DLD1 (cell line): ENCODE data around the gene RERG.

Experiments used
- in situ Hi-C: cut with HindIII; loops from 2 replicates; pipeline ENCODE4 v1.10.0; 2017; ENCODE audit warnings: low sequenced_read_pairs

Gene RERG

GRCh38 chr12:15192720-15193119 lies 28.5 kb downstream of the RERG start:
- in situ Hi-C loops, result no loop called here

DNA sequence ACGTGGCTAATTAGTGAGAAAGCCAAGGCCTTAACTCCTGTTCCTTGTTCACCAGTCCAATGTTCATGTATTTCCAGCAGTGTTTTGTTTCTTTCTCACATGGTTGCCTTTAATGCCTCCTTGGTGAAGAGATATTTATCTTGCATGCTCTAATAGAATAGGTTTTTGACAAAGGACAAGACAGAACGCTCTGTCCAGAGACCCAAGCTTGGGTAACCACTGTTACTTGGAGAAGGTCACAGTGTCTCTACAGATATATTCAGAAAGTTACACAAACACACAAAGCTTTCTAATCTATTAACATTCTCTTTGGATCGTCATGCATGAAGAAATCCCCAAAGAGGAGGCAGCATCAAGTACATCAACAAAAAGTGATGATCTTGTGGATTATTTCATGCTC lies 33.1 kb downstream of the RERG start:
- in situ Hi-C loops, result no loop called here

- in situ Hi-C loops, result no loop called here
Observed at GRCh38 chr12:15186597-15186996, 34.6 kb downstream of the RERG start.

- in situ Hi-C loops, result no loop called here
Observed at GRCh38 chr12:15184484-15184883, 36.7 kb downstream of the RERG start.

- in situ Hi-C loops, result no loop called here
Observed at GRCh38 chr12:15183821-15184220, 37.4 kb downstream of the RERG start.

DNA sequence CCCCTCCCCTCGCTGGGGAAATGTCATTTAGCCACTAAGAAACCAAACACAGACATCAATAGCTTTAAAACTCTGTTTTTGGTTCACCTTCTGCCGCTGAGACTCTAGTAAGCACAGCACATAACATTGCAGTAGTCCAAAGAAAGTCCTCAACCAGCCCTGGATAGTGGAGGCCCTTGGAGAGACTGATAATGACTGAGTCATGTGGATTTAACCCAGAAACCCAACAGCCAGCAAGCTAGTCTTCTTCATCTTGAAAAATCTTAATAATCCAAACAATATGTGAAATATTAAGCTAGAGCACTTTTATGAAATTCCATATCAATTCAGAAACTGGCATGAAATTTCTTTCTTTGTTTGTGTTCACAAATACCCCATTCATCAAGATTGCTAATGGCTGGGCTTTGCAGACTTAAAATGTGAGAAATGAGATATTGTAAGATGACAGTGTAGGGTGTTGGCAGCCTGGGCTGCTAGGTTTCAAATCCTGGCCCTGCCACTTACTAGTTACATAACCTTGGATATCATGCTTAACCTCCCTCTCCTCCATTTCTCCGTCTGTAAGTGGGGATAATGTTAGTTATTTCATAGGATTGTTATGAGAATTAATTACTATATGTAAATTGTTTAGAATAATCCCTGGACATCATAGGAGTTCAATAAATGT lies 40.1 kb downstream of the RERG start:
- in situ Hi-C loops, result no loop called here

DNA sequence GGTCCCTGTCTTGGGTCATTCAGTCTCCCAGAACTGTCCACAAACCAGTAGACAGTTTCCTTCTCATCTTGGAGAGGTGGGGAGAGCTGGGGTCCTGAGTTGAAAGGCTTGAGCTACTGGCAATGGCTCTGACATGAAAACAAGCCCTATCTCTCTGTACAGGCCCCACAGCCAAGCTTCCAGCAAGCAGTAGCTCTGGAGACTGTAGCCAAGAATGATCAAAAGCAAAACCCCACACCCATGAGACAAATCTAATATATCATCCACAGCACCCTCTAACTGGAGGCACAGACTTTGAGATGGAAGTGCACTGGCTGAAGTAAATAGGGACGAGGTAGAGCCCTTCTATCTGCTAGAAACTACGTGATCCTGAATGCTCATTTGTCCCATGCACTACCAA lies 40.9 kb downstream of the RERG start:
- in situ Hi-C loops, result no loop called here

- in situ Hi-C loops, result no loop called here
Observed at GRCh38 chr12:15179672-15180071, 41.5 kb downstream of the RERG start.

GRCh38 chr12:15173142-15173541 lies 48.1 kb downstream of the RERG start:
- in situ Hi-C loops, result no loop called here

DNA sequence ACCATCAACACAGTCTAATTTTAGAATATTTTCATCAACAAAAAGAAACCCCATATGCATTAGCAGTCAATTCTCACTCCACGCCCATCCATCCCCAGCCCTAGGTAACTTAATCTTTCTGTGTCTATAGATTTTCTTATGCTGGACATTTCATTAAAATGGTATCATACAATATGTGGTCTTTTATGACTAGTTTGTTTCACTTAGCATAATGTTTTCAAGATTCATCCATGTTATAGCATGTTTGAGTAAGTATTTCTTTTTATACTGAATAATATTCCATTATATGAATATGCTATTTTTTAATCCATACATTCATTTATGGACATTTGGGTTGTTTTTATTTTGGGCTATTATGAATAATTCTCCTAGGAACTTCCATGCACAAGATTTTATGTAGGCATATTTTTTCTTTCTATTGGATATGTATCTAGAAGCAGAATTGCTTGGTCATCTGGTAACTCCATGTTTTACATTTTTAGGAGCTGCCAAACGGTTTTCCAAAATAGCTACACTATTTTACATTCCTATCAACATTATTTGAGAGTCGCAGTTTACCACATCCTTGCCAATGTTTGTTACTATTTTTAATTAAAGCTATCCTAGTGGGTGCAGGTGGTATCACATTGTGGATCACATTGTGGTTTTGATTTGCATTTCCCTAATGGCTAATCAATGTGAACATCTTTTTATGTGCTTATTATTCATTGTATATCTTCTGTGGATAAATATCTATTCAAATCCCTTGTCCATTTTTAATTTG lies 49.0 kb downstream of the RERG start:
- in situ Hi-C loops, result no loop called here

- in situ Hi-C loops, result no loop called here
Observed at GRCh38 chr12:15171012-15171655, 50.1 kb downstream of the RERG start.

DNA sequence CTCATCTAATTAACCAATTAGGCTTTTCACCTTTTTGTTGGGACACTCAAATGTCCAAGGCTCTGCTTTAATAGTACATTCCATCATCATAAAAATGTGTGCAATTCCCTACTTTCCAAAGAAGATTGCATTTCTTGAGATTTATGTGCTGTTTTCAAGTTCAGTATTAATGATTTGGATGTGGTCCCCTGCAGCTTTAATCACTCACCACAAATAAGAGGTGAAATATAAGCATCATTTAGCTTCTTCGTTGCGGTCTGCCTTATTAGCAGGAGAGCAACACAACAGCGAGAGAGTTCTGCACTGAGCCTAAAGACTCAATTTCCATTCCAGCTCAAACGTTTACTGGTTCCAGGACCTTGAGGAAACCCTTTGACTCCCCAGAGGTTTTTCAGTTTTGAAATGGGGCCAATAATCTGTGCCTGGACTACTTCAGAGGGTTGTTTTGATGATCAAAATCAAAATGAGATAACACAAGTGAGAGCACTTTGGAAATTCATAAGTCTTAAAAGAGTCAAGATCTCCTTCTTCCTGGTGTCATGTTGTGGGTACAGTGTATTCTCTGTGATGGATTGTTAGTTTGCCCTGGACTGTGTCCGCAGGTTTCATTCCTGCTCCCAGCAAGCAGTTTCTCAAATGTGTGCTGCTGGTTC lies 53.1 kb downstream of the RERG start:
- in situ Hi-C loops, result no loop called here

- in situ Hi-C loops, result no loop called here
Observed at GRCh38 chr12:15165012-15165659, 56.1 kb downstream of the RERG start.

DNA sequence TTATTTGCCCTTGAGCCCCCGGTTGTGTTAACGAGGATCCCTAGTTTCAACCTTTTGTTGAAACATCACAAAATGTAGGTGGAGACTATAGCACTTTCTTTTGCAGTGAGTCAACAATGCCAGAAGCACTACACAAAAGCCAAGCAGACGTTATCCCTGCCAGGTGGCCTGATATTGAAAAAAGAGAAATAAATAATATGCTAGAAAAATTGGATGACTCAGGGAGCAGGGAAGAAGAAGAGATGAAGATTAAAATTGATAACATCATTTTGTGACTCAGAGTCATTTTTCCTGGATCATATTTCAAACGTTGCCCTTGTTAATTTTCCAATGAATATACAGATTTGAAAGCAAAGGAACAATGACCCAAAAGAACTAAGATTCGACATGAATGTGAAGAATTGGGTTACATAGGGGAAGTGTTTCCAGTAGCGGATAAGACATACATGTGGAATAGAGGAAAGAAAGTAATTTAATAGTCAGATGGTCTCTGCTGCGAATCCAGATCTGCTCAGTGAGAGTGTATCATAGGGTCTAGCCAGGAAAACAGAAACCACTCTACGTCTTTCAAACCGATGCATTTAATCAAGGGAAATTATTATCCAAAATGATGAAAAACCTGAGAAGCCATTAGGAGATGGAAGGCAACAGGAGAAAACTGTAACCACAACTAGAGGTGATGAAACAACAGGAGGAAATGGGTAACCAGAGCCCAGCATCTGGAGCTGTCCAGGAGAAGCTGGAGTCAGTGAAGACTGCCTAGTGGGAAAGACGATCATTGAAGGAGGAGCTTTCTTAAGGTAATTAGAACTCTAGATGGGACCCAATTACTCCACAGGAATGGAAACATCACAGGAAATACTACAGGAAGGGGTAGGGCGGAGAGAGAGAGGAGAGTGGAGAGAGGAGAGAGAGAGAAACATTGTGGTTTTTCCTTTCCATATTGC lies 57.9 kb downstream of the RERG start:
- in situ Hi-C loops, result no loop called here

- in situ Hi-C loops, result no loop called here
Observed at GRCh38 chr12:15158083-15158482, 63.1 kb downstream of the RERG start.

GRCh38 chr12:15157269-15157671 lies 63.9 kb downstream of the RERG start:
- in situ Hi-C loops, result no loop called here

DNA sequence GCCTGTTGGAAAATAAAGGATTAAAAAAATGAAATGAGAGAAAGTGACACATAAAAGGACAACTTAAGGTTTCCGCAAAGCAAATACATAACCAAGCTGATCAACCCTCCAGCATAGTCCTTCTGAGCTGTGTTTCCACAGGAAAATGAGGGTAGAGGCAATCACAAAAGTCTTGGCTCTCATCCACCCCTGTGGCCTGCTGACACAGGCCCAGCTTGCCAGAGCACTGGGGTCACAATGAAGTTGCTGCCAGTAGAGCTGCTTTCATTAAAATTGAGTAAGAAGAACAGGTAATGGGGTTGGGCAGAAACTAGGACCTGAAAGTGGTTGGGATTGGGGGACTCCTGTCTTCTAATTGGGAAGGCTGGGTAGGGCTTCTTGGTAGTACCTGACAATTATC lies 65.9 kb downstream of the RERG start:
- in situ Hi-C loops, result no loop called here

DNA sequence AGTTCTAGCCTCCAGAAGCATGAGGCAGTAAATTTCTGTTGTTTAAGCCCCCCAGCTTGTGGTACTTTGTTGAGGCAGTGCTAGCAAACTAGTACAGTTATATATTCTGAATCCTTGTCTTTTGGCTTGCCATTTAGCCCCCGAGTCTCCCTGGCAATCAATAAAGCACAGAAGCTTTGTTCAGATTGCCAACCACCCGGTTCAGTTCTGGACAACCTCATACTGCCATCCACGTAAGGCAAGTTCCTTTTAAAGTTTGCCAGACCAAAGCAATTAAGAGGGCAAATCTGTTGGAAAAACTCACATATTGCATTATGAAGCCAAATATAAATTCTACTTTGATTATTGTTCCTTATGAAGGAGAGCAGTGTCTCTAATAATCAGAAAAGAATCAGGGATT lies 67.1 kb downstream of the RERG start:
- in situ Hi-C loops, result no loop called here

DNA sequence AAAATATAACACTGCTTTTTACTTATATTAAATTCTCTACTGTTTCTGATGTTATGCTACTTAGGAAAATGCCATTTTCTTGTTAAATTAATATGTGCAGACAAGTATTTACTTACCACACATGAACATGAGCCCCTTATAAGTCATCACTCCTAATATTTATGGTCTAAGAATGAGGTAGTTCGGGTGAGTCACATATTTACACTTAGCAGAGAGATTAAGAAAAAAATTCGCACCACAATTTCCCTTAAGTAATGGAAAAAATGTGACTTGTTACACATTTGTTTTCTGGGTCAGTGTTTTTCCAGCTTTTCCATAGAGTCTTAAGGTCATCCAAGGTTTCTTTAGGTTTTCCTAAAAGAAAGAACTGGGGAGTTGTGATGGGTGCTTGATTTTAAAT lies 68.3 kb downstream of the RERG start:
- in situ Hi-C loops, result no loop called here

GRCh38 chr12:15152456-15152855 lies 68.8 kb downstream of the RERG start:
- in situ Hi-C loops, result no loop called here
